ENCODE measurements around the gene TANK. TPM values are rescaled to one million over a fixed set of nuclear protein-coding genes. Genes with fewer than 3 reads are reported as not detected.

Gene TANK
- total RNA-seq, 1 donor from 2014 or later = 30.1 TPM

Other genes with a start within 250 kb of the TANK start
- 46.0 TPM for gene PSMD14, start 148.0 kb downstream of the TANK start, total RNA-seq

Measured in cardiac septum (tissue), 1 donor.